NCI-H187 (cell line): ENCODE results near the gene TEPSIN.

ENCODE experiments used
- DNase-seq, 2 experiments: peaks; one replicate each; lab custom pipeline; 2025; lab: John Stamatoyannopoulos, UW

TEPSIN gene

DNA sequence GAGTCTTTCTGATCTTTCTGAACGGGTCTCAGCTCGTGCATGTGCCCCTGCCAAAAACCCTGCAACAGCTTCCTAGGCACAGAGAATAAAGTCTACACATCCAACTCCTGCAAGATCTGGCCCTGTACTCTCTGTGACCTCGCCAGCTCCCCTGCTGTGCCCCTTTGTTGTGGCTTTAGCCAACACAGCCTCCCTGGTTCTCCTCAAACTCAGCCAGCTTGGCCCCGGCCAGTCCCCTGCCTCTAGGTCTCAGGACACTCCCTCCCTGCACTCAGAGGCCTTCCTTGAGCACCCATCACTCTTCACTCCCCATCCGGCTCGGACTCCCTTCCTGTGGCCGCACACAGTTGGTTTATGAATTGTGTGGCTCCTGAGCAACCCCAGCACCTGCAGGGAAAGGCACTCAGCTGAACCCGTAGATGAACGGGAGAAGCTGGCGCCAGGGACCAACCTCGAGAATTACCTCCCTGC lies 17.4 kb downstream of the TEPSIN start:
- no peak for DNase-seq

GRCh38 chr17:81219476-81220180 lies 19.2 kb downstream of the TEPSIN start:
- DNase-seq = no peak

DNA sequence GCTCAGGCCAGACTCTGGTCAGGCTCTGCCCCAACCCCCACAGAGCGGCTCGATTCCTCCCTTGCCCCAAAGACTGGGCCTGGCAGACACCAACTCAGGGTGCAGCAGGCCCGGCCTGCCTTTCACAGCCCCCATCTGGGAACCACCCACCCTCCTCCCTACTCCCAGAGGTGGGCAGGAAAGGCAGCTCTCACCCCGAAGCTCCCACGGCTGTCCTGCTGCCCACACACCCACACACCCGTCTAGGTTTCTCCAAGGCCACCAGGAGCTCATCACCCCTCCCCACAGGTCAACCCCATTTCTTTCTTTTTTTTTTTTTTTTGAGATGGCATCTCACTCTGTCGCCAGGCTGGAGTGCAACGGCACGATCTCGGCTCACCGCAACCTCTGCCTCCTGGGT lies 19.9 kb downstream of the TEPSIN start:
- no peak for DNase-seq

- no peak for DNase-seq
These were observed 20.4 kb downstream of the TEPSIN start for GRCh38 chr17:81218459-81218858.

GRCh38 chr17:81217491-81217890 lies 21.4 kb downstream of the TEPSIN start:
- no peak for DNase-seq

DNA sequence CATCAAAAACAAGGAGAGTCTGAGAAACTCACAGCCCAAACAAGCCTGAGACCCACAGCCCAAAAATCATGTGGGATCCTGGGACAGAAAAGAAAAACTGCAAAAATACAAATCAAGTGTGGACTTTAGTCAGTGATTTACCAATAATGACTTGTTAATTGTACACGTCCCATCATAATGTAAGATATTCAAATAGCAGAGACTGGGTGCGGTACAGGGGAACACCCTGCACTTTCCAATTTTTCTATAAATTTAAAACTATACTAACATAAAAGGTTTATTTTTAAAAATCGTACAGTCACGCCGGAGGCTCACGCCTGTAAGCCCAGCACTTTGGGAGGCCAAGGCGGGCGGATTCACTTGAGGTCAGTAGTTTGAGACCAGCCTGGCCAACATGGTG lies 24.9 kb downstream of the TEPSIN start:
- DNase-seq = no peak

DNA sequence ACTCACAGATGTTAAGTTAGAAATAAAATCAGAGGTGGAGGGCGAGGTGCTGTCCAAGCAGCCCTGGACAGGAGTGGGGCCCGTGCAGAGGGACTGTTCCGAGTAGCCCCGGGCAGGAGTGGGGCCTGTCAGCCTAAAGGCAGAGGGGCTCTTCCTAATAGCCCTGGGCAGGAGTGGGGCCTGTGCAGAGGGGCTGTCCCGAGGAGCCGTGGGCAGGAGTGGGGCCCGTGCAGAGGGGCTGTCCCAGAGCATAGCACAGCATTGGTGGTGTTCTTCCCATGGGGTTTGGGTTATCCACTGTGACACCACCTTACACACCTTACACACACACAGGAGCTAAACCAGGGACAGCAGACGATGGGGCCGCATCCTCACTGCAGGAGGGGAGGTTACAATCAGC lies 26.5 kb downstream of the TEPSIN start:
- DNase-seq = no peak

GRCh38 chr17:81210868-81211267 lies 28.0 kb downstream of the TEPSIN start:
- no peak for DNase-seq

DNA sequence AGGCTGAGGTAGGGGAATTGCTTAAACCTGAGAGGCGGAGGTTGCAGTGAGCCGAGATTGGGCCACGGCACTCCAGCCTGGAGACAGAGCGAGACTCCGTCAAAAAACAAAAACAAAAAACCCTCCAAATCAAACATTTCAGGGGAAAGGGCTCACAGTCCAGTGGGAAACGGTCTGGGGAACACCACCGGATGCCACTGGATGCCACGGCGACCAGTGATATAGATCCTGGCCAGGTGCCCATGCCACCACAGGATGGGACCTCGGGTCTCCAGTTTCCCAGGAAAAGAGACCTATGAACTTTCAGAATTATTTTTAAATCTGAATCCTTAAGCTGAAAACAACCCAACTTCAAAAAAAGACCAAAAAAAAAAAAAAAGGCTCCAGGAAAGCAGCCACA lies 28.4 kb downstream of the TEPSIN start:
- no peak for DNase-seq

DNA sequence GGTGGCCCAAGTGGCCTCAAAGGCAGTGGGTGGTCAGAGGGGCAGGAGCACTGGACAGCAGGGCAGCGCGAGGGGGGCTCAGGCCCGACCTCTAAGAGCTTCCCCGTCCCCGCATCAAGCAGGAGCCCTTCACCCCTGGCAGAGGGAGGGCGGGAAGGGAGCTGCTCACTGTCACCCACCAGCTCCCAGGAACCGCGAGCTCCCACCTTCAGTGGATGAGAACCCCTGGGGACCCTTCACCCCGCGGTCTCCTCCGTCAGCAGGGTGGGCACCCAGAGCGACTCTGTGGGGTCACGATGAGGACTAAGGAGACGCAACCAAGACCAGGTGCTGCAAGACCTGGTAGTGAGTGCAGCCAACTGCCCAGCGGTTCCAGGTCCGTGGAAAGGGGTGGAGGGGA lies 29.7 kb downstream of the TEPSIN start:
- DNase-seq = no peak

- no peak for DNase-seq
These were observed 30.2 kb downstream of the TEPSIN start for GRCh38 chr17:81208651-81209050.

DNA sequence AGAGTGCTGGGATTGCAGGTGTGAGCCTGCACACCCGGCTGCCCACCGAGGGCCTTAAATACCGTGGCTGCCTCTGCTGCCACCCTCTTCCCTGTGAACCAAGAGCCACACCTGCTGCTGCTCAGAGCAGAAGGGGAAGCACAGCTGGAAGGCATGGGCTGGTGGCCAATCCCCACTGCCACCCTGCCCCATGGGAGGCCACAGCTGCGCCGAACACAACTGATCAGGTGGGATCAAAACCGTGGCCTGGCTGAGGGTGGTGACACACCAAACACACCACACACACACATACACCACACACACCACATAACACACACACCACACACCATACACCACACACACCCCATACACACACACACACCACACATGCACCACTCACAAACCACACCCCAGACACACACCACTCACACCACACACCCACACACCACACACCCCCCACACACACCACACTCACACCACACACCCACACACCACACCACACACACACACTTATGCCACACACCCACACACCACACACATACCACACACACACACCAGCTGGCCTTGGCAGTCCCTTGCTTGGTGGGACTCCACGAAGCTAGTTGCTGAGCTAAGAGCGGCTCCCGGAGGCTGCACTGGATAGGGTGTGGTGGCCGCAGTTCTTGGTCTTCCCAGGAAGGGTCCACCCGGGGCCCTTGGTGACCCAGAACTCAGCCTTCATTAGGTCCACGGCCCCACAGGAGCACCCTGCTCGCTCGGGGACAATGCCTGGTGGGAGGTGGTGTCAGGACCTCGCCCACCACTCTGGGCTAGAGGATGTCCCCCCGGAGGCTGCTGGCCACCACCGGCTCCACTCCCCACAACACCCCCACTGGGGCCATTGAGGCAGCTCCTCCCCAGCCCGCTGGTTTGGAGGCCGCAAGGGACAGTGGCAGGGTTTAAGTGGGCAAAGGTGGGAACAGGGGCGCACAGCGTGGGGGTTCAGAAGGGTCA lies 31.0 kb downstream of the TEPSIN start:
- no peak for DNase-seq

GRCh38 chr17:81206657-81207056 lies 32.2 kb downstream of the TEPSIN start:
- DNase-seq = no peak

DNA sequence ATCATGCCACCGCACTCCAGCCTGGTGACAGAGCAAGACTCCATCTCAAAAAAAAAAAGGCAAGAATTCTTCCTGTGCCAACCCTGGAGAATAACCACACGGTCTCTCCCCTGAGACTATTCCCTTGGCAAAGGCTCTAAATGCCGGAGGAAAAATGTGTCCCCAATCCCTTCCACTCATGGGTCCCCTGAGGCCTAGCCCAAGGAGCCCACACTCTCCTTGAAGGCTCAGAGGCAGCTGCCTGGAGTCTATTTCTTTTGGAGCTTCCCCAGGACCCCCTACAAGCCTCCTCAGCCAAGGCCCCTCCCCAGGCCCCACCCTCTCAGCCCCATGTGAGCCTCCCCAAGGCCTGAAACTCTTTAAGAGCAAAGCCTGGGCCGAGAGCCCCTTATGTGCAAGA lies 32.7 kb downstream of the TEPSIN start:
- DNase-seq = no peak

- DNase-seq = no peak
These were observed 34.3 kb downstream of the TEPSIN start for GRCh38 chr17:81204578-81204977.

DNA sequence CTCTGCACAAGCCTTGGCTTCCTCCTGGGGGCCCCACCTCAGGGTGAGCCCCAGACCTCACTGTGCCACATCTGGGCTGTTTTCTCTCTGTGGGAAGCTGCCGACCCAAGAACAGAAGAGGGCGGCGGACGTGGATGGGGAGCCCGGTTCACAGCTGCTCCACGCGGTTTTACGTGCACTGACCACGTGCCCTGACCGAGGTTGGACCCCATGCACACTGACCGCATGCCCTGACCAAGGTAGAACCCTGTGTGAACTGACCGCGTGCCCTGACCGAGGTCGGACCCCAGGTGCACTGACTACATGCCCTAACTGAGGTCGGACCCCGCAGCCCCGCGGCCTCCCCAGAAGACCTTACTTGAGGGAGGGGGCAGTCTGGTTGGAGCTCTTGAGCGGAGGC lies 35.7 kb downstream of the TEPSIN start:
- DNase-seq = no peak

GRCh38 chr17:81202318-81202717 lies 36.5 kb downstream of the TEPSIN start:
- DNase-seq = no peak

- no peak for DNase-seq
These were observed 37.9 kb downstream of the TEPSIN start for GRCh38 chr17:81200695-81201580.

GRCh38 chr17:81200201-81200600 lies 38.7 kb downstream of the TEPSIN start:
- no peak for DNase-seq

- DNase-seq = no peak
These were observed 39.4 kb downstream of the TEPSIN start for GRCh38 chr17:81199482-81199830.

DNA sequence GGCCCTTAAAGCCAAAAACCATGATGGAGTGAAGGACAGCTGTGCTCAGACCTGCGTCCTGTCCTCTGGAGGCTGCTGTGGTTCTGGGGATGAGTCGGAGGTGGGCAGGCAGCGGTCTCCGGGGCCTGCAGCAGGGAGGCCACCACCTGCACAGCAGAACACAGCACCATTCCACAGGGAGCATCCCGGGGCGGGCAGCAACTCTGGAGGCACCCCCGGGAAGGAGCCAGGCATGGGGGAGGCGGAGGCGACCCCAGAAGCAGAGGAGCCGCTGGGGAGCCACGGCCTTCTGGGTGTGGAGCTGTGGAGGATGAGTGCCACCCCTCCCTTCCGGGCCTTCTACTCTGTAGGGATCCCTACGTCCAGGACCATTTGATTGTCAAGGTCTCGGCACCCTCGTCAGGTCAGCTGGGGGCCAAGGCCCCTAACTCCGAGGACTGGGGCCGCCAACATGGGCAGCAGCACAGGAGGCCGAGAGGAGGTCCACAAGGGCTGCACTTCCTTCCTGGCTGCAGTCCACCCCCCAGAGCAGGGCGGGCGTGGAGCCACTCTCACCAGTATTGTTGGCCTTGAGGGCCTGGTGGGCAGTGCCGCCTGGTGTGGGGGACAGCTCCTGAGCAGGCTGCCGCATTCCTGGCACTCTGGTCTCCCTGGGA lies 39.9 kb downstream of the TEPSIN start:
- no peak for DNase-seq
